Adrenal gland (tissue), 12 donors: ENCODE measurements around the gene SRR. TPM values are rescaled to one million over a fixed set of nuclear protein-coding genes. Genes with fewer than 3 reads are reported as not detected.
"Not testable (repeated sequence)": the region's sequence is repeated elsewhere in the genome, so short reads cannot be mapped to it uniquely, and the experiment has no call there.

Source experiments
- DNase-seq, 7 donors: peaks; one replicate each; pipeline ENCODE4 v3.0.0-alpha.2; 2019 to 2020
- H3K27ac ChIP-seq, 5 donors: fragments of 200-600 bp; sonication (generic) in 4 of 5; 1 replicate in 3 of 5; 2 replicates in 2 of 5; pipeline versions ENCODE4 v1.5.1 to v1.8.0; 2016 to 2020; ENCODE audit warnings: mild to moderate bottlenecking in 1 of 5
- H3K27me3 ChIP-seq: fragments of 200-600 bp; 2 replicates; pipeline ENCODE4 v1.8.0; 2021
- H3K36me3 ChIP-seq, 2 donors: fragments of 200-600 bp; replicated peaks in 1 of 2; 1 replicate in 1 of 2; 2 replicates in 1 of 2; pipeline versions ENCODE4 v1.5.1 to v1.8.0; 2018 to 2022
- H3K4me1 ChIP-seq, 2 donors: fragments of 200-600 bp; replicated peaks in 1 of 2; 1 replicate in 1 of 2; 2 replicates in 1 of 2; pipeline versions ENCODE4 v1.5.1 to v1.8.0; 2018 to 2021
- H3K4me3 ChIP-seq, 4 donors: fragments of 200-600 bp; sonication (generic) in 3 of 4; one replicate each; pipeline ENCODE4 v1.5.1; 2016 to 2018
- H3K9me3 ChIP-seq, 3 donors: fragments of 200-600 bp; sonication (generic) in 1 of 3; replicated peaks in 1 of 3; 1 replicate in 2 of 3; 2 replicates in 1 of 3; pipeline versions ENCODE4 v1.5.1 to v1.8.0; 2016 to 2021
- CTCF ChIP-seq, 6 experiments: fragments of 450-650 bp in 4 of 6; fragments of 200-600 bp in 2 of 6; sonication (generic) in 1 of 6; IDR thresholded peaks; 1 replicate in 5 of 6; 2 replicates in 1 of 6; pipeline versions ENCODE4 v1.5.1 to v1.8.0; 2016 to 2021; ENCODE audit warnings: antibody characterized with exemption in 6 of 6, mild to moderate bottlenecking in 2 of 6, moderate library complexity in 1 of 6
- POLR2A ChIP-seq, 2 donors: fragments of 450-650 bp; IDR thresholded peaks; one replicate each; pipeline ENCODE4 v1.6.1; 2017; ENCODE audit warnings: antibody characterized with exemption in 2 of 2, mild to moderate bottlenecking in 2 of 2, moderate library complexity in 1 of 2
- WGBS, 4 donors: extraction: QIAGEN DNeasy Blood & Tissue Kit in 2 of 4; methylation state at CpG; one replicate each; pipeline versions ENCODE4 v1.1.5 to v1.1.7; 2013 to 2017; 5-methylcytosine and 5-hydroxymethylcytosine counted together
- intact Hi-C, 2 donors: fragments of 100-400 bp; cut with DNase I; formaldehyde crosslinking; loops; one replicate each; pipeline versions ENCODE4 v1.14.1 to v1.15.0; 2022 to 2023
- polyA plus RNA-seq, 3 donors: library from polyadenylated mRNA; stranded (reverse); fragments of 200-250 nt in 2 of 3; fragments of 350-450 nt in 1 of 3; fragmentation: Illumina TruSeq in 1 of 3; extraction: RNeasy Lipid Tissue Mini Kit (QIAGEN cat#74804) in 1 of 3; gene quantifications; one replicate each; pipeline ENCODE4 v1.2.3, GENCODE V29; 2013 to 2014
- total RNA-seq, 9 donors: library from RNA; depleted of rRNA in 4 of 9; stranded (reverse); fragments of >200 nt in 4 of 9; fragments of 120-200 nt in 1 of 9; fragmentation: NEBNext Ultra II Directional in 1 of 9; extraction: Animal tissue kit (Norgen Biotek cat#: 25700) in 1 of 9; gene quantifications; one replicate each; pipeline versions ENCODE4 v1.1.0 to v1.2.4, GENCODE V29; 2013 to 2023
- donor health status: healthy with polysubstance abuse.
- donor health status: Bipolar disorder and iron deficiency.
- donor health status: DM: yes; HTN: yes; CAD: no.
- donor health status: DM: no; HTN: no; CAD: no.
- donor health status: DM: no; HTN: no; CAD: no.
- donor health status: DM: yes; HTN: yes; CAD: no.

SRR gene
- total and polyA plus RNA-seq, 12 donors = 3.8 to 58.6 (median 17.1) TPM

GRCh38 chr17:2262135-2262587 lies 41.6 kb upstream of the SRR start:
- peak in 3 of 7 donors; percentile 31 to 32 (median 31) for DNase-seq
- Histone ChIP-seq H3K4me1 (peaks cover 5 to 12% of the 10 kb centered on the region in 2 donors), H3K27me3 (no peaks in the 10 kb centered on the region), H3K36me3 (no peaks in the 10 kb centered on the region), H3K27ac (peak overlapping the region in 2 of 5 donors; percentile 34 to 35), H3K9me3 (no peaks in the 10 kb centered on the region), H3K4me3 (no peak overlapping the region)
- TF ChIP-seq POLR2A (IDR thresholded peaks at IDR 0.05) (no peak), CTCF (IDR thresholded peaks at IDR 0.05) (no peak)
- intact Hi-C loops = no loop called here
- WGBS, 4 donors = 56 to 64% (median 62%) methylated on average over 2 of the region's 2 CpGs

GRCh38 chr17:2263183-2264066 lies 40.3 kb upstream of the SRR start:
- intact Hi-C loops = no loop called here
- Histone ChIP-seq H3K9me3 (no peaks in the 10 kb centered on the region), H3K27me3 (no peaks in the 10 kb centered on the region), H3K36me3 (no peaks in the 10 kb centered on the region), H3K4me1 (peaks cover 5 to 12% of the 10 kb centered on the region in 2 donors), H3K27ac (peak overlapping the region in 1 of 5 donors; percentile 27), H3K4me3 (no peak overlapping the region)
- no peak for DNase-seq
- TF ChIP-seq POLR2A (IDR thresholded peaks at IDR 0.05) = no peak
- TF ChIP-seq CTCF (IDR thresholded peaks at IDR 0.05) = no peak
- 81 to 89% (median 85%) methylated on average over 8 of the region's 8 CpGs for WGBS, 4 donors

- no peak for DNase-seq
- intact Hi-C loops = no loop called here
- H3K9me3 ChIP-seq = no peaks in the 10 kb centered on the region
- no peak overlapping the region for H3K4me3 ChIP-seq
- peaks cover 5 to 12% of the 10 kb centered on the region in 2 donors for H3K4me1 ChIP-seq
- H3K36me3 ChIP-seq = no peaks in the 10 kb centered on the region
- WGBS, 4 donors = 74 to 83% (median 79%) methylated on average over 10 of the region's 10 CpGs
- peak overlapping the region in 1 of 5 donors; percentile 27 for H3K27ac ChIP-seq
- TF ChIP-seq CTCF (IDR thresholded peaks at IDR 0.05) (no peak), POLR2A (IDR thresholded peaks at IDR 0.05) (no peak)
- H3K27me3 ChIP-seq = no peaks in the 10 kb centered on the region
Measured at GRCh38 chr17:2264067-2264860, 39.5 kb upstream of the SRR start.

GRCh38 chr17:2265166-2265565 lies 38.6 kb upstream of the SRR start:
- DNase-seq, H3K36me3 ChIP-seq, intact Hi-C loops, H3K27me3 ChIP-seq, H3K9me3 ChIP-seq, H3K27ac ChIP-seq, H3K4me3 ChIP-seq: not testable (repeated sequence)
- 93 to 97% (median 96%) methylated on average over 9 to 10 of the region's 10 CpGs for WGBS, 4 donors
- H3K4me1 ChIP-seq = peaks cover 5 to 12% of the 10 kb centered on the region in 2 donors
